ENCODE measurements around the gene NOL8.
A peak's percentile ranks its signal among the peaks of the same experiment; 100 is the strongest.

NOL8 gene

DNA sequence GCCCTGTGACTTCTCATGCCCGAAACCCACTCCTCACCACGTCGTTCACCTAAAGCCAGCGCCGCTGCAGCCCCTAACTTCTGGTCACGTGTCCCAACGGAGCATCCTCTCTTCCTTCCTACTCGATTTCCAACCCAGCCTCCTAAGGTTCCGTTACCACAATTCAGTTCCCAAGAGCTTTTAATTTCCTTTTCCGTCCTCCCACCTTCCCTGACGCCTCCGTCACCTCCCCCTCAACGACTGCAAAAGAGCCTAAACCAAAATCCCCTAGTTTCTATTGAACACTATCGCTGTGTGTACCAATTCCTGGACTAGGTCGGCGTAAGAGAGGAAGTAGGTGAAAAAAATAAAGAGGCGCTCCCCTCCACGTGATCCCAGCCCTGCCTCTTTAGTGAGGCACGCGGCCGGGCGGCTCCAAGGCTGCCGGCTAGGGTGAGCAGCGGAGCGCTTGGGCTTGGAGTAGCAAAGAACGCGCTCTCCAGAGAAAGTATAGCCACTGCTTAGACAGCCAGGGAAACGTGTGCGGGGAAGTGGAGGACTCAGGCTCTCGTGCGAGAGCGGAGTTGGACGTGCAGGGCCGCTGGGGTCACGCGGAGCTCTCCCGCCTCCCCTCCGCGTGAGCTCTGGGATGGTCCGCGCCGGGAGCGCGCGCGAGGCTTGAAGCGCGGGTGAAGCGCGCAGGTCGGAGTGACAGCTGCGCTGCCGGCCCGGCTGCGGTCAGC is at the start of gene NOL8, which contains the start of gene CENPP:
Gene NOL8, minus strand, starts transcription at position 82 of the 722 bp plus-strand sequence. CDS start 1,189 bp downstream, outside the sequence.
Gene CENPP, plus strand, starts transcription at position 685 of the 722 bp plus-strand sequence.
- DNase-seq, result peak; percentile 97

GRCh38 chr9:92373167-92373566 is 48.0 kb upstream of the NOL8 start:
- DNase-seq, result no peak

DNA sequence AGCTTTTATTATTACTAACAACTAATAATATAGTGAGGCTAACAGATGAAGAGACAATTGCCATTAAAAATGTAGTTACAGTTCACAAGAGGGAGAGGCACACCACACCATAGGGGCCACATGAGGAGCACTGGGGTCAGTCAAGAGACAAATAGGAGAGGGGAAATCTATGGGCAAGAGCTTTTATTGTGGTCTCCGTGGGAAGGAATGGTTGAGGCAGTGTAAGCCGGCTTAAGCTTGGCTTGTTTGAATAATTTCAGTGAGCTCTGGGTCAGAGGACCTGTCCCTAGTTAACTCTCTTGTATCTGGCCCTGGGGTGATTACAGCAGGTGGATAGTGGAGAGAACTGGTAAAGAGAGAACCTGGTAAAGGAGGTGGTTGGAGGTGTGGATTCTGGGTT is 43.9 kb upstream of the NOL8 start:
- DNase-seq, result no peak

GRCh38 chr9:92360083-92360482 is 34.9 kb upstream of the NOL8 start:
- DNase-seq, result no peak

DNA sequence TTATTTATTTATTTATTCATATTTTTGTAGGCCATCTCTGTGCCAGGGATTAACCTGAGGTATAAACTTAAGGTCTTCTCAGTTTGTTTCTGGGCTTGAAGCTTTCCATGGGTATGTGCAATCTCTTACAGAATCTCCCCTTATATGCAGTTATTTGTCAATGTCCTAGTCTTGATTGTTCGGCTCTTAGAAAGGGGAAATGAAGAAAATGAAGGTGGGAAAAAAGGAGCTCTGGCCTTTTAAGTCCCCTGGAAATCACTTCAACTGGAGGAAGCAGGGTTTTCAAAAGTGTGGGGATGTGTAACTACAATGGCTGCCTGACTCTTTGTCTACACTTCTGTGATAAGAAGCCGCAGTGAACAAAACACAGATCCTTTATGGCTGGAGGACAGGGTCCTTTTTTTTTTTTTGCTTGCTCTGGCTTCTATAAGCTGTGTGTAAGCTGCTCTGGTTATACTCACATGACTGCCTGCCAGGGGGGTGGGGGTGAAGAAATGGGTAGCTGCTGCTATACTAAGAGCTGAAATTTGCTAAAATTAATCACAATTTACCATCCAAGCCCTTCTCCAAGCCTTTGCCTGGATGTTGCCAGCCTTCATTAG is 34.3 kb upstream of the NOL8 start:
- no peak for DNase-seq

DNA sequence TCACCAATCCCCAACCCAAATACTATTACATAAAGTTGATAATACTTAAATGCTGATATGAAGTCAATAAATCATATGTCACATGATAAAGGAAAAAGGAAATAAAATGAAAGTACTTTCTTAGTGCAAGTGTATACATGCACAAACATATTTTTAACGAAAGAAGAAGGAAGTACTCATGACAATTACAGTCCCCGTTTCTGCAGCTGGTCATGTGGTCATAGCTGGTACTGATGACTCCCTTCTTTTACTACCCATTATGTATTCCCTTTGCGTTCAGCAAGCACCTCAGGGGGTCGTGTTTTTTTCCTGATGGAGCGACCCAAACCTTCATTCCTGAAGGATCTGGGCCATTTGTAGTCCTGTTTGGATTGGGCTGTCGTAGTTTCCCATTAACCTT is 27.9 kb upstream of the NOL8 start:
- DNase-seq, result no peak

DNA sequence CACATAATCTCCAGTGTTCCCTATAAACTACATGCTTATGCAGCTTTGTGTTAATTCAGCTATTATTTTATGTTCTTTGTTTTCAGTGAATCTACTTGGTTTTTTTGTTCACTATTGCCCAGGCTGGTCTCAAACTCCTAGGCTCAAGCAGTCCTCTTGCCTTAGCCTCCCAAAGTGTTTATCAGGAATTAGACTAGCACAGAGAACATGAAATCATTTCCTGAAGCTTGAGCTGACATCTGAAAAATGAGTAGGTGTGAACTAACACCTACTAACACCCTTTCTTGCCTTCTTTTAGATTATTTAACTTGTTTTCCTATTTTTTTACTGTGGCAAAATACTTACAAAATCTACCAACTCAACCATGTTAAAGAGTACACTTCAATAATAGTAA is 25.6 kb upstream of the NOL8 start:
- DNase-seq, result no peak

DNA sequence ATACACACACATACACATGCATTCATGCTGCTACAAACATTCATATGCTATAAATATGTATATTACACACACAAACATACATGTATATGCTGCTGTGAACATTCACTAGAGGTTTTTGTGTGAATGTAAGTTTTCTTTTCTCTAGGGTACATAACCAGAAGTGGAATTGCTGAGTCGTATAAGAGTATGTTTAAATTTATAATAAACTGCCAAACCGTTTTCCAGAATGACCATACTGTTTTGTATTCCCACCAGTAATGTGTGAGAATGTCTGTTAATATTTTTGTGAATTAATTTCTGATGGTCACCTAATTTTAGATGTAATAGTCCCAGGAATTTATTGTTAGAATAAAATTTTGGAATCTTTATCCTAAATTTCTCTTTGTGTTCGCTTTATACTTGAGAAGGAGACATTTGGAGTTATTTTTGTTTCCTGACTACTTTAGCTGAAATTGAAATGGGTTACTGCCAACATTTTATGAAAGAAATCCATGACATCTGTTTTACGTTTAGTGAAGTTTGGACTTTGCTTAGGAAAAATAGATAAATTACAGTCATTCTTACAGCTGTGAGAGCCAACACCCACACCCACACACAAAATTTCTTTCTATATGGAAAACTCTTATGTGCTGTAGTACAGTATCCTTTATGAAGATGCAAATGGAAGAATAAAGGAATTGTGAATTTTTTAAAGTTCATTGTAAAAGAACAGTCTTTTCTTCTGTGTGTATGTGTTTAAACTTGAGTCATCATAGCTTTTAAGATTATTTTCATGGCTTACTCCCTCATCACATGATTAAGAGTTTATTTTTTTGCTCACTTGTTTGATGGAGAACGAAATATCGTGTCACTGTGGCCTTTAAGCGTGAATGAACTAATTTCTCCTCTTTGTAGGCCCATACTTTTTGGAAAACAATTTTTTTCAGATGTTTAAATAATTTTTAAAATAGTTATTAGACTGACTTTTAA is 24.9 kb upstream of the NOL8 start:
- DNase-seq, result no peak

DNA sequence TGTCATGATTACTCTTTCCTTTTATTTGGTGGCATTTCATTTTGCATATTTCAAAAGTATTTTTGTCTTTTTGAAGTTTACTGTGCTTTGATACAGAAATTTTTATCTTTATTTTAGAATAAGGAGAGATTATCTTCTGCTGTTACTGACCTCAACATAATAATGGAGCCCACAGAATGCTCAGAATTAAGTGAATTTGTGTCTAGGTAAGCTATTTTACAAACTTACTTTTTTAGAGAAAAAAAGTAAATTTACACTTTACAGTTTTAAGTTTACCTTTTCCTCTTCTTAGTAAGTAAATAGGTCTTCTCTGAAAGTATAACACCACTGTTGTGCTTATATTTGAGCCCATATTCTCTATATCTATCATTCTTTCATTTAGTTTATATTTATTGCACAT is 20.4 kb upstream of the NOL8 start:
- no peak for DNase-seq

DNA sequence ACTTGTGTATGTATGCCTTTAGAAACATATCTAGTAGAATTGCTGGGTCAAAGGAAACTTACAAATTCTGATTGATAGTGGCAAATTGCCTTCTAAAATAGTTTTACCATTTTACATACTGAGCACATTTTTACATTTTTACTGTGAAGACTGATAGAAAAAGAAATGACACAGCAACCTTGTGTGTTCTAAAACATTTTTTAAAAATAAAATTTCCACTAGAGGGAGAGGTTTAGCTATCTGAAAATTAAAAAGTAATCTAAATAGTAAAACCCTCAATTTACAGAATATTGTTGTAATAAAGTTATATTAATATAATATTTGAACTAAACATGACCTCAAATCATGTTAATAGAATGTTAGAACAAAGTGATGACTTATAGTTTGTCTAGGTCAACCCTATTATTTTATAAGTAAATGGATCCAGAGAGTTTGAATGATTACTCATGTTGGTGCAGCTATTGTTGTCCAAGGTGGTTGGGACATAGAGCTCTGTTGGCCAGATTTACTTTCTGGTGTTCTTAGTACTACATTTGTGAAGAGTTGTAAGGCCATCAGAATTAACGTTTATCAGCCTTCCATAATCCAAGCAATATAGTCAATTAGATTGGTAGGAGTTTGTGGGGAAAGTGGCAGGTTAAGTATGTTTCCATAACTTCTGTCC is 17.8 kb upstream of the NOL8 start:
- no peak for DNase-seq

DNA sequence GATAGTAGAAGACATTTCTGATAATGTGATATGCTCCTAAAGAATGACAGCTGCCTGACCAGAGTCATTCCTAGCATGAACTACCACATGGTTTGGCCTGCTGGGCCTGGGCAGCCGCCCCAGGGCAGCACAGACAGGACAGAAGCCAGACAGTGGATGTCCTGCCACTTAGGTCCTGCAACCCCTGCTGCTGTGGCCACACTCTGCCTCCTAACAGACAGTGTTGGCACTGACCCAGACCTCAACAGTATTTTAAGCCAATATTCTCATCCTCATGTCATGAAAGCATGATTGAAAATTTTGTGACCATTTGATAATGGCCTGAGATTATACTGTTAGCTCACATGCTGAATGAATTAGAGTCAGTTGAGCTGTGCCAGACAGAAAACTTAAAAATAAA is 16.4 kb upstream of the NOL8 start:
- DNase-seq, result no peak

DNA sequence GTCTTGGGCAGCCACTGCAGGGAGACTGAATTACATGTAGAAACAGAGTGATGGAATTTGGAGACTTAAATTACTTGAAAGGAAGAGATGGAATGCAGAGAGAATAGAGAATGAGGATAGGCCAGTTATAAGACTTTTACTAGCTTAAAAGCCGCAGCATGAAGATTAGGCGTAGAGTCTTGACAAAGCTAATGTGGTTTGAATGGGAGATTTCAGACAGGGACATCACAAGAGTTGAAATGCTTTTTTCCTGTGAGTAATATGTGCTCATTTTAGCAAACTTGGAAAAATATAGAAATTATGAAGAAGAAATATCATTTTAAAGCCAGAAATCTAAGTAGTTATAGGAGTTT is 8.1 kb upstream of the NOL8 start:
- no peak for DNase-seq

DNA sequence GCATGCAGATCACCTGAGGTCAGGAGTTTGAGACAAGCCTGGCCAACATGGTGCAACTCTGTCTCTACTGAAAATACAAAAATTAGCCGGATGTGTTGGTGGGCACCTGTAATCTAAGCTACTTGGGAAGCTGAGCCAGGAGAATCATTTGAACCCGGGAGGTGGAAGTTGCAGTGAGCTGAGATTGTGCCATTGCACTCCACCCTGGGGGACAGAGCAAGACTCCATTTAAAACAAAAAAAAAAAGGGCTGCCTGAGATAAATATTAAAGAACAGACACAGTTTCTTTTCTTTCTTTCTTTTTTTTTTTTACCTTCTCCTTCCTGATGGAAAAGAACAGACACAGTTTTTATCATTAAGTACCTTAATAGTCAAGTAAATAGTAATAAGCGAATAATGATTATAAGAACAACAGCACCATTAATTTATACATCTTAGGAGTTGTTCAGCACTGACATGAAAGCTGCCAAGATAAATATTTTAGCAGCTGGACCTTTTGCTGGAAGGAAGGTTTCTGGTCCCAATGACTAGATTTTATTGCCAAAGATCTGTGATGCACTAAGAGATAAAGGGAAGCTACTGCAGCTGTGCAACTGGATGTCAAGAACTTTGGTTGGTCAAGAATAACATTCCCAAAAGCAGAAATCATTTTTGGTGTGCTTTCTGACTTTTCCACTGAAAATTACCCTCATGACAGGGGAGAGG is 7.6 kb upstream of the NOL8 start:
- DNase-seq, result no peak

DNA sequence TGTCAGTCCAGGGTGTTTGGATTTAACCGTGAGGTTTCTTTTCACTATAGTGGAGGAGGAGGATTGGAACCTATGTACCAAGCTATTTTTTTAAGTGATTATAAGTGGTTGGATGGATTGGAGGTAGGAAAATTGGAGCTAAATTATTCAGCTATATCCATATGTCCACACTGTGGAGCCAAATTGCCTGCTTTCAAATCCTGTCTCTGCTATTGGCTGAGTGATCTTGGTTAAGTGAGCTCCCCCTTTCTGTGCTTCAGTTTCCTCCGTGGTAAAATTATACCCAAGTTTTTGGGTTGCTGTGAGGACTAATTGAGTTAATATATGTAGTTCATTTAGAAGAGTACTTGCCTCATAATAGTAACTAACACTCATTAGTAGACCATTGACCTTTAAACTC is 3.1 kb upstream of the NOL8 start:
- no peak for DNase-seq

DNA sequence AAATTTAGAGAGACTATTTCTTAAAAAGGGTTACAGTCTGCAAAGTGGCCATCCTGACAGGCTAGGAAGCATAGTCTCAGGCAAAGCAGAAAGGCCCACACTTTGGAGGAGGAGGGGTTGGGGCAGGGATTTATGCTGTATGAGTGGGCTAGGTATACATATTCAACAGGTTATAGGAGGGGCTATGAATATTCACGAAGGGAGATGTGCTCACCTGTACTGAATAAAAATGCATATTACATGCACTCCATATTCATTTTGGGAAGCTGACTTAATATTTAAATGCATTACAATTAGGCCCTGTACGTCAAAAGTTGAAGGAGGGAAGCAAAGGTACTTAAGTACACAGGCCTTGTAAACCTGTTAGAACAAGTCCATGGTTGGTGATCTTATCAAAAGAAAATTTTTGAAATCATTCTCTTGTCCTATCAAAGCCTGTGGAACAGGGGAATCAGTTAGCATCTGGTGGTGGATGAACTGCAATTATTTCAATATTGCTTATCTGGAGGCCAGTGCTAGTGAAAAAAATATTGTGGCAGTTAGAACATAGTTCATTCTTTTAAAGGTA is 2.2 kb upstream of the NOL8 start:
- DNase-seq, result no peak

GRCh38 chr9:92325991-92326500 is 896 bp upstream of the NOL8 start:
- DNase-seq, result peak; percentile 68

DNA sequence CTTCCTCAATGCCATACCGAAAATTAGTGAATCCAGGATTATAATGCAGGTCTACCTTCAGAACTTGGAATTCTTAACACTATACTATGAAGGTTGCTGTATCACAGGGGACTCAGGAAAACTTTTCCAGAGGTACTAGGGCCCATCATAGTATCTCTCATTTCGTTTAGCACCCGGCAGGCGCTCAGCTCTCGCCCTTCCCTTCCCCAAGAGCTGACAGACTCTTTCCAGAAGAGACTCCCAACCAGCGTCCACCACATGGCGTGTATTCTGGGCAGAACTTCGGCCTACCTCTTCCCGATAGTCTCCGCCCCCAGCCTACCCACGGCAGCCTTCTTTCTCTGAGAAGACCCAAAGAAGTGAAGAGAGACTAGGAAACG is 271 bp downstream of the NOL8 start:
- no peak for DNase-seq

DNA sequence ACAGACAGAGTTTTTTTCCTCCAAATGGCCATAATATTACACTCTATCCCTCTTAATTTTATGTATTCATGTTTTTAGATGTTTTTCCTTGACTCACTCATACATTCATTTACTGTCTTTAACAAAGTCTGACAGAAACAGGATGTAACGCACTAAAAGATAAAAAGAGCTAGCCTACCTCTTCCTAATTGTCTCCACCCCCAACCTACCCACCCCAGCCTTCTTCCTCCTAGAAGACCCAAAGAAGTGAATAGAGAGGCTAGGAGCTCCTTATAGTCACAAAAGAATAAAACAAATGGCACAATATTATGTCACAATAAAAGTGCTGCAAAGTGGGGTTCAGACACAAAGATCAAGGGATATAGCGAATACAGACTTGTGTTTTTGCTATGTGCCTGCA is 719 bp downstream of the NOL8 start:
- no peak for DNase-seq

- DNase-seq, result no peak
These were observed 9.7 kb downstream of the NOL8 start for GRCh38 chr9:92315456-92315855.

DNA sequence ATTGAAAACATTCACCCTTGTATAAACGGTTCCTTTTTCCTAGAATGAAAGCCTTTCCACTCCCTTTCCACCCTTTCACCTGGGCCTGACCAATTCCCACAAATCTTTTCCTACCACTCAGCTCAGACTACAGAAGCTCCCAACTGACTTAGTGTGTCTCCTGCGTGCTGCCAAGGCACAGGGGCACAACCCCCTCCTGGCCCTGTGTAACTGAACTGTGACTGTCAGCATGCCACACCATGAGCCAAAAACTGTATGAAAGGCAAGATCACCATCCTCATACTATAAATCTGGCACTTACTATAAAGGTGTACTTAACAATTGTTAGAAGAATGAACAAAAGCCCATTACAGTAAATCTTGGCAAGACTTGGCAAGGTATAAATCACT is 11.5 kb downstream of the NOL8 start:
- no peak for DNase-seq

DNA sequence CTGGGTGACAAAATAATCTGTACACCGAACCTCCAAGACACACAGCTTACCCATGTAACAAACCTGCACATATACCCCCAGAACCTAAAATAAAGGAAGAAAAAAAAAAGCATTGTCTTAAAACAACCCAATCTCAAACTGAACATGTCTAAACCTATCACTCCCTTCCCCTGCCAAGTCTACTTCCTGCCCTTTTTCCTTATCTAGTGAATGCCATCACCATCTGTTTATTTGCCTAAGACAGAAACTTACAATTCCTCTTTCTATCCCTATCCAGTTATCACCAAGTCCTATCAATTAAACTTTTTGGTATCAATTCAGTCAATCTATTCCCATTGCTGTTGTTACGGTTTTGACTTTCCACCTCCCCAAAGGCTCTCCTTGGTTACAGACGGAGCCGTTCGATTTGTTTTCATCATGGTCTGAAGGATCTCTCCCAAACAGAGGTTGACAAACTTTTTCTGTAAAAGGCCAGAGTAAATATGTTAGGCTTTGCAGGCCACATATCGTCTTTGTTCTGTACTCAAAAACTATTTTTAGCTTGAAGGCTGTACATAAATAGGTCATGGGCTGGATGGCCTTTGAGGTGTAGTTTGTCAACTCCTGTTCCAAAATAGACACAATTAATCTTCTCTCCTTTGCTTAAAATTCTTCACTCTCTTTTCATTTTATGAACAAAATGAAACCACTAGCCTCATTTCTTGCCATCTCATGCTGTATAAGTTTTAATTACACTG is 12.1 kb downstream of the NOL8 start:
- DNase-seq, result no peak

Measured in KG1 (cell line).